K562 (cell line): ENCODE measurements around the gene MALAT1. TPM values are rescaled to one million over a fixed set of nuclear protein-coding genes. Genes with fewer than 3 reads are reported as not detected.
A peak's percentile ranks its signal among the peaks of the same experiment; 100 is the strongest.

Source experiments
- DDX20 ChIP-seq: fragments of 450-650 bp; IDR thresholded peaks from 2 replicates; pipeline ENCODE4 v1.6.1; 2016; ENCODE audit warnings: missing genetic modification characterization, low read depth, mild to moderate bottlenecking, missing compliant biosample characterization, moderate library complexity
- HMG20A ChIP-seq: fragments of 450-650 bp; formaldehyde crosslinking; conservative IDR thresholded peaks from 2 replicates; pipeline ENCODE4 v1.4.0; 2020; ENCODE audit warnings: mild to moderate bottlenecking, mixed read lengths
- KAT8 ChIP-seq: fragments of 450-650 bp; IDR thresholded peaks from 2 replicates; pipeline ENCODE4 v1.6.1; 2016; ENCODE audit warnings: low read depth, mild to moderate bottlenecking
- L3MBTL2 ChIP-seq: fragments of 450-650 bp; IDR thresholded peaks from 2 replicates; pipeline ENCODE4 v1.6.1; 2016; ENCODE audit warnings: mild to moderate bottlenecking, moderate library complexity
- MEIS2 ChIP-seq: fragments of 450-650 bp; IDR thresholded peaks from 2 replicates; pipeline ENCODE4 v1.6.1; 2014; ENCODE audit warnings: mild to moderate bottlenecking; ENCODE audit not compliant: partially characterized antibody
- MTA1 ChIP-seq: fragments of 450-650 bp; IDR thresholded peaks from 2 replicates; pipeline ENCODE4 v1.6.1; 2017; ENCODE audit warnings: borderline replicate concordance
- PCBP2 ChIP-seq: fragments of 200-400 bp; formaldehyde crosslinking; IDR thresholded peaks from 2 replicates; pipeline ENCODE4 v1.6.1; 2018; ENCODE audit warnings: low read length, low read depth, mild to moderate bottlenecking, moderate library complexity; ENCODE audit not compliant: poor library complexity, severe bottlenecking
- RFX7 ChIP-seq: fragments of 250-450 bp; sonication (Bioruptor Pico); IDR thresholded peaks from 2 replicates; pipeline ENCODE4 v1.5.1; 2021; ENCODE audit warnings: mild to moderate bottlenecking
- RNF2 ChIP-seq: sonication (generic); IDR thresholded peaks from 2 replicates; pipeline ENCODE4 v1.6.1; 2016
- SMARCA4 ChIP-seq: fragments of 450-650 bp; IDR thresholded peaks from 2 replicates; pipeline ENCODE4 v1.6.1; 2016
- SREBF2 ChIP-seq: sonication (generic); formaldehyde crosslinking; IDR thresholded peaks from 2 replicates; pipeline ENCODE4 v1.4.0; 2020; ENCODE audit warnings: mild to moderate bottlenecking, missing genetic modification reagents
- STAT5A ChIP-seq: IDR thresholded peaks from 2 replicates; pipeline ENCODE4 v1.6.1; 2012; ENCODE audit warnings: low read length, inconsistent platforms, borderline replicate concordance
- TAL1 ChIP-seq: fragments of 450-650 bp; IDR thresholded peaks from 2 replicates; pipeline ENCODE4 v1.6.1; 2016; ENCODE audit warnings: mild to moderate bottlenecking
- THRAP3 ChIP-seq: fragments of 450-650 bp; IDR thresholded peaks from 2 replicates; pipeline ENCODE4 v1.6.1; 2016; ENCODE audit warnings: mild to moderate bottlenecking, inconsistent platforms, borderline replicate concordance
- ZNF561 ChIP-seq: fragments of 450-650 bp; formaldehyde crosslinking; conservative IDR thresholded peaks from 2 replicates; pipeline ENCODE4 v1.4.0; 2020; ENCODE audit warnings: mild to moderate bottlenecking, moderate library complexity
- polyA plus RNA-seq, 8 experiments: library from polyadenylated mRNA; depleted of rRNA in 4 of 8; stranded (reverse) in 5 of 8; unstranded in 3 of 8; fragments of >200 nt; fragmentation: Nextera tagmentation in 2 of 8; fragmentation: Illumina TruSeq in 1 of 8; extraction: Ambion mirVana in 2 of 8; extraction: Trizol in 1 of 8; gene quantifications; 2 replicates each; pipeline versions ENCODE4 v1.2.1 to v1.2.3, GENCODE V29; 2011 to 2014; ENCODE audit warnings: inconsistent platforms in 1 of 8, missing spikeins in 1 of 8
- total RNA-seq, 7 experiments: library from RNA; depleted of rRNA in 6 of 7; stranded (reverse); fragments of >200 nt in 6 of 7; fragmentation: Illumina TruSeq in 2 of 7; extraction: Trizol in 2 of 7; gene quantifications; 2 replicates each; pipeline versions ENCODE4 v1.2.1 to v1.2.3, GENCODE V29; 2011 to 2021; ENCODE audit warnings: low replicate concordance in 1 of 7
- TF ChIP-seq, protein P1 (sequence below), 2 experiments: fragments of 450-650 bp; formaldehyde crosslinking in 1 of 2; IDR thresholded peaks; 2 replicates each; pipeline versions ENCODE4 v1.4.0 to v1.6.1; 2014 to 2020; ENCODE audit warnings: mild to moderate bottlenecking in 2 of 2, borderline replicate concordance in 1 of 2, low read depth in 1 of 2
- TF ChIP-seq, protein P2 (sequence below): fragments of 450-650 bp; IDR thresholded peaks from 2 replicates; pipeline ENCODE4 v1.6.1; 2017; ENCODE audit warnings: antibody characterized with exemption, mild to moderate bottlenecking

The MALAT1 gene
- total and polyA plus RNA-seq, 9 of the 15 experiments (the other 6 are each of a cell fraction or from before 2014, with no cell fraction given): 363 to 8,715 (median 2,351) TPM

DNA sequence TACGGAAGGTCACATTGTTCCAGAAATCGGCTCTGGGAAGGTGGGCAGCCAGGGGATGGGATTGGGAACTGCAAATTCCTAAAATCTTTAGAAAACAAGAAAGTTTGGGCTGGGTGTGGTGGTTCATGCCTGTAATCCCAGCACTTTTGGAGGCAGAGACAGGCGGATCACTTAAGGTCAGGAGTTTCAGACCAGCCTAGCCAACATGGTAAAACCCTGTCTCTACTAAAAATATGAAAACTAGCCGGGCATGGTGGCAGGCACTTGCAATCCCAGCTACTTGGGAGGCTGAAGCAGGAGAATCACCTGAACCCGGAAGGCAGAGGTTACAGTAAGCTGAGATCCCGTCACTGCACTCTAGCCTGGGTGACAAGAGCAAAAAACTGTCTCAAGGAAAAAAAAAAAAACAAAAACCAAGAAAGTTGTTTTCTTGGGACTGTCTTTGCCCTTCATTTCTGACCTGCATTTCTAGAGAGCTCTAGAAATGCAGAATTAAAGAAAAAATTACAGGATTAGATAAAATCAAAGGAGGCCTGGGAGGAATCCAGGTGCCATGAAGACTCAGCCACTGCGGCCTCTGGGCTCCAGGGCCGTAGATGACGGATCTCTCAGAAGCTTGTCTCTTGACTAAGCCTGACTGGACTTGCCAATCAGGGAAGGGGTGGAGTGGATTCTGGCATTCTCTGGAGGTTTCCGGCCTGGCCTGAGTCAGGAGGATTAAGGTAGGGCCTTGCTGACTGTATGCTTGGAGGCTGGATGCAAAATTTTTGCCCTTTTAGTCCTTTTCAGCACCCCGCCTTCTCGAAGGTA, 5.3 kb upstream of the MALAT1 start (continued):
- TF ChIP-seq, protein P1, sequence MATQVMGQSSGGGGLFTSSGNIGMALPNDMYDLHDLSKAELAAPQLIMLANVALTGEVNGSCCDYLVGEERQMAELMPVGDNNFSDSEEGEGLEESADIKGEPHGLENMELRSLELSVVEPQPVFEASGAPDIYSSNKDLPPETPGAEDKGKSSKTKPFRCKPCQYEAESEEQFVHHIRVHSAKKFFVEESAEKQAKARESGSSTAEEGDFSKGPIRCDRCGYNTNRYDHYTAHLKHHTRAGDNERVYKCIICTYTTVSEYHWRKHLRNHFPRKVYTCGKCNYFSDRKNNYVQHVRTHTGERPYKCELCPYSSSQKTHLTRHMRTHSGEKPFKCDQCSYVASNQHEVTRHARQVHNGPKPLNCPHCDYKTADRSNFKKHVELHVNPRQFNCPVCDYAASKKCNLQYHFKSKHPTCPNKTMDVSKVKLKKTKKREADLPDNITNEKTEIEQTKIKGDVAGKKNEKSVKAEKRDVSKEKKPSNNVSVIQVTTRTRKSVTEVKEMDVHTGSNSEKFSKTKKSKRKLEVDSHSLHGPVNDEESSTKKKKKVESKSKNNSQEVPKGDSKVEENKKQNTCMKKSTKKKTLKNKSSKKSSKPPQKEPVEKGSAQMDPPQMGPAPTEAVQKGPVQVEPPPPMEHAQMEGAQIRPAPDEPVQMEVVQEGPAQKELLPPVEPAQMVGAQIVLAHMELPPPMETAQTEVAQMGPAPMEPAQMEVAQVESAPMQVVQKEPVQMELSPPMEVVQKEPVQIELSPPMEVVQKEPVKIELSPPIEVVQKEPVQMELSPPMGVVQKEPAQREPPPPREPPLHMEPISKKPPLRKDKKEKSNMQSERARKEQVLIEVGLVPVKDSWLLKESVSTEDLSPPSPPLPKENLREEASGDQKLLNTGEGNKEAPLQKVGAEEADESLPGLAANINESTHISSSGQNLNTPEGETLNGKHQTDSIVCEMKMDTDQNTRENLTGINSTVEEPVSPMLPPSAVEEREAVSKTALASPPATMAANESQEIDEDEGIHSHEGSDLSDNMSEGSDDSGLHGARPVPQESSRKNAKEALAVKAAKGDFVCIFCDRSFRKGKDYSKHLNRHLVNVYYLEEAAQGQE (IDR thresholded peaks at IDR 0.05; ENCODE audit: borderline replicate concordance): peak; percentile 60
- TF ChIP-seq, protein P1 (CRISPR knock-in tag; IDR thresholded peaks at IDR 0.05; ENCODE audit: low read depth): no peak
- TF ChIP-seq ZNF561: no peak
- TF ChIP-seq THRAP3: no peak
- no peak for TF ChIP-seq KAT8
- TF ChIP-seq TAL1: 0 out of 2 replicates have a peak, but pooled peaks have one; percentile 8
- TF ChIP-seq RNF2: no peak
- no peak for TF ChIP-seq SREBF2
- TF ChIP-seq L3MBTL2: 0 out of 2 replicates have a peak, but pooled peaks have one; percentile 27
- TF ChIP-seq STAT5A: no peak
- TF ChIP-seq PCBP2: no peak
- TF ChIP-seq MEIS2: peak; percentile 45
- TF ChIP-seq RFX7 (CRISPR knock-in tag): no peak
- TF ChIP-seq, protein P2, sequence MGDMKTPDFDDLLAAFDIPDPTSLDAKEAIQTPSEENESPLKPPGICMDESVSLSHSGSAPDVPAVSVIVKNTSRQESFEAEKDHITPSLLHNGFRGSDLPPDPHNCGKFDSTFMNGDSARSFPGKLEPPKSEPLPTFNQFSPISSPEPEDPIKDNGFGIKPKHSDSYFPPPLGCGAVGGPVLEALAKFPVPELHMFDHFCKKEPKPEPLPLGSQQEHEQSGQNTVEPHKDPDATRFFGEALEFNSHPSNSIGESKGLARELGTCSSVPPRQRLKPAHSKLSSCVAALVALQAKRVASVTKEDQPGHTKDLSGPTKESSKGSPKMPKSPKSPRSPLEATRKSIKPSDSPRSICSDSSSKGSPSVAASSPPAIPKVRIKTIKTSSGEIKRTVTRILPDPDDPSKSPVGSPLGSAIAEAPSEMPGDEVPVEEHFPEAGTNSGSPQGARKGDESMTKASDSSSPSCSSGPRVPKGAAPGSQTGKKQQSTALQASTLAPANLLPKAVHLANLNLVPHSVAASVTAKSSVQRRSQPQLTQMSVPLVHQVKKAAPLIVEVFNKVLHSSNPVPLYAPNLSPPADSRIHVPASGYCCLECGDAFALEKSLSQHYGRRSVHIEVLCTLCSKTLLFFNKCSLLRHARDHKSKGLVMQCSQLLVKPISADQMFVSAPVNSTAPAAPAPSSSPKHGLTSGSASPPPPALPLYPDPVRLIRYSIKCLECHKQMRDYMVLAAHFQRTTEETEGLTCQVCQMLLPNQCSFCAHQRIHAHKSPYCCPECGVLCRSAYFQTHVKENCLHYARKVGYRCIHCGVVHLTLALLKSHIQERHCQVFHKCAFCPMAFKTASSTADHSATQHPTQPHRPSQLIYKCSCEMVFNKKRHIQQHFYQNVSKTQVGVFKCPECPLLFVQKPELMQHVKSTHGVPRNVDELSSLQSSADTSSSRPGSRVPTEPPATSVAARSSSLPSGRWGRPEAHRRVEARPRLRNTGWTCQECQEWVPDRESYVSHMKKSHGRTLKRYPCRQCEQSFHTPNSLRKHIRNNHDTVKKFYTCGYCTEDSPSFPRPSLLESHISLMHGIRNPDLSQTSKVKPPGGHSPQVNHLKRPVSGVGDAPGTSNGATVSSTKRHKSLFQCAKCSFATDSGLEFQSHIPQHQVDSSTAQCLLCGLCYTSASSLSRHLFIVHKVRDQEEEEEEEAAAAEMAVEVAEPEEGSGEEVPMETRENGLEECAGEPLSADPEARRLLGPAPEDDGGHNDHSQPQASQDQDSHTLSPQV: peak; percentile 59
- TF ChIP-seq MTA1: no peak
- no peak for TF ChIP-seq HMG20A
- TF ChIP-seq SMARCA4: peak; percentile 40; the same call in 1 of the 2 replicates
- 0 out of 2 replicates have a peak, but pooled peaks have one; percentile 13 for TF ChIP-seq DDX20
